Fibroblast of skin of right quadriceps (primary cell): ENCODE data around the gene KCNMB1.

Source experiments
- DNase-seq: peaks from one replicate; pipeline ENCODE4 v3.0.0-alpha.2; 2013

Gene KCNMB1

DNA sequence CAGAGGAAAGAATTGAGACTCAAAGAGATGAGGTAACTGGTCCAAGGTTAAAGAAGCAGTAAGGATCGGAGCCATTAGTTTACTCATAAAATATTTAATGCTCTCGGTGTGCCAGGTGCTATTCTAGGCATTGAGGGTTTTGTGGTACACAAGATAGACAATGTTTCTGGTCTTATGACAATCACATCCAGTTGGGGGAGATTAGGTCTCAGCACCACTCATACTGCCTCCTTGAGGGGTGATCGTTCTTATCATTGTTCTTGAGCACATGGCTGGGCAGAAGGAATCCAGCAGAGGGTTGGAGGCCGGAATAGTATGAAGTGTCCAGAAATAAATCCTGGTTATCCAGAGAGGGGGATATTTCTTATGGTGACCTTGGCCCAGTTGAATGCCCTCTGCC lies 50.9 kb downstream of the KCNMB1 start:
- no peak for DNase-seq

DNA sequence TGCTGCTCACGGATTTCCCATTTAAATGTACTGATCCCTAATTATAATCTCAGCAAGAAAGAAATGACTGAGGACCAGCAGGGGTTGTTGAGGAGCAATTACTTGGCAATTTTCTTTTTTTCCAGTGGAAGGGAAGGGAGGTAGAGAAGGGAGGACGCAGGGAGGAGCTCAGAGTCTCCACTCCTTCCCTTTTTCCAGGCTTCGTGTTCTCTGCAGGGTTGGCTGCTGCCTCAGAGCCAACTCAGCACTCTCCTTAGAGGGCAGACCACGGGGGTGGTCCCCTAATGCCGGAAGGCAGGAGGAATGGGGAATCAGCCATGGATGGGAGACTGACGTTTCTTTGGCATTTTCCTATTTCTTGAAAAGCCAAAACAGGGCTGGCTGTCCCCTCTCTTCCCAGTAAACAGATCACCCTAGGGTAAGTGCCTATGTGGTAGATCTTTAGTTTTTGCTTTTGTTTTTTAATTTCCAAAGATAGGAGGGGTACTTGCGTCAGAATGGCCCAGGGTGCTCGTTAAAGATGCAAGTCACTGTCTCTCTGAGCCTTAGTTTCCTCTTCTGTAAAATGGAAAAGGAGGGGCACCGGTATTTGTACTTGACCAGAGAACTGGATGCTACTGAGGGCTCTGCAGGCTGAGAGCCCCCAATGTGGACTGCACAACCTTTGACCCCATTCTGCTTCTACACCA lies 52.0 kb downstream of the KCNMB1 start:
- no peak for DNase-seq

DNA sequence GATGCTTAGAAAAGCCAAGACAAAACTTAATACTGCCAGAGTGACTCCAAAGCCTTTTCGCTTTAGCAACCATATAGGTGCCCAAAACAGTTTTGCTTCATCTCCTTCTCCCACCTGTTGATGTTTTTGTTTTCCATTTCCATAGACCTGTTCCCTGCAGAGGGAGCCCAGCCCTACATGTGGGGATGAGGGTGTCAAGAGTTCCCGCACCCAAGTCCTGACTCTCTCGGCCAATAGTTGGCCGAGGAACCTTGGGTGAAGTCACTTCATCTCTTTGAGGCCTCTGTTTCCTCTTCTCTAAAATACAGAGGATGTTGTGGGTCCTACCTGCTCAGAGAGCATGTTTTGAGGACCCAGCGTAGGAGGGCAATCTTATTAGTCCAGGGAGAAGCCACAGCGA lies 53.1 kb downstream of the KCNMB1 start:
- no peak for DNase-seq

GRCh38 chr5:170334626-170335025 lies 54.5 kb downstream of the KCNMB1 start:
- DNase-seq, result no peak

- DNase-seq, result no peak
Observed at GRCh38 chr5:170333161-170333910, 55.8 kb downstream of the KCNMB1 start.

DNA sequence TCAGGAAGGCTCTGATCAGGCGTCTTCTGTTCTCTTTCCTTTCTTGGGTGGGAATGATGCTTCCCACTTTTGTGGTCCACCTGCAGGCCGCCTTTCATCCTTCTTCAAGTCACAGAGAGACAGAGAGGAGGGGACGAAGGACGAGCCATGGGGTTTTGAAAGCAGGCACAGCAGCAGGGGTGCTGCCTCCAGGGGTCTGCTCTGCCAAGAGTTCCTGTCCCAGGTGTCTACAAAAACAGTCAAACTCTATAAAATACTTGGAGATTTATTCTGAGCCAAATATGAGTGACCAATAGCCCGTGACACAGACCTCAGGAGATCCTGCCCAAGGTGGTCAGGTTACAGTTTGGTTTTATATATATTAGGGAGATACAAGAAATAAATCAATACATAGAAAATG lies 57.1 kb downstream of the KCNMB1 start:
- no peak for DNase-seq

DNA sequence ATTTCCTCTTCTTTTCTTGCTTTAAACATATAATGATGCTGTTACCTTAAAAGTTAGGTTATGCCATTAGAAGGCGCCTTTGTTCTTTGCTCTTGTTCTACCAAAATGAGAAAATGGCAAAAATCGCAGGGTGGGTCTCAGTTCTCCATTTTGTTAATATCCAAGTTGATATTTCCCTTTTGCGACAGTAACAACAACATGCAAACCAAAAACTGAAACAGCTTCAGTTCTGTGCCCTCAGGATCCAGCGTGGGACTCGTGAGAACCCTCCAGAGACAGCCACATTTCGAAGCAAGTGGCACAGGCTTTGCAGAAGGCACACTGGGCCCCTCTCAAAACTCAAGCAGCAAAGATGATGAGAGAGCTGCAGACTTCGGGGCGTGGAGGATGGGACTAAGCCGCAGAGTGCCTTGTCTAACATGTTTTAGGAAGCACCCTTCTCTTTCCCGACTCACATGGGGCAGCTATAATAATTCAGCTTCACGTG lies 58.6 kb downstream of the KCNMB1 start:
- DNase-seq, result no peak

GRCh38 chr5:170329524-170329923 lies 59.6 kb downstream of the KCNMB1 start:
- no peak for DNase-seq

- DNase-seq, result no peak
Observed at GRCh38 chr5:170327829-170328228, 61.3 kb downstream of the KCNMB1 start.

- DNase-seq, result no peak
Observed at GRCh38 chr5:170327168-170327567, 62.0 kb downstream of the KCNMB1 start.
